ENCODE measurements around the gene SLC25A13. TPM values are rescaled to one million over a fixed set of nuclear protein-coding genes. Genes with fewer than 3 reads are reported as not detected.

The SLC25A13 gene
- total and polyA plus RNA-seq, 9 of the 15 experiments (the other 6 are each of a cell fraction or from before 2014, with no cell fraction given), result 21.4 to 80.2 (median 58.7) TPM

GRCh38 chr7:96342049-96342448 lies 20.2 kb upstream of the SLC25A13 start:
- DNase-seq (ENCODE audit: extremely low read depth in 1 of 4, low spot score in 3 of 4), result no peak
- FAIRE-seq, result no peak
- WGBS (ENCODE audit: insufficient coverage, low coverage, missing lambda C conversion rate), result 0% methylated on average over 1 of the region's 1 CpG
- intact Hi-C loops (cut with micrococcal nuclease), result no loop called here
- H3K36me3 ChIP-seq (ENCODE audit: control insufficient read depth, insufficient read depth, low read length), result no peaks in the 10 kb centered on the region
- H3K27me3 ChIP-seq (ENCODE audit: control insufficient read depth in 2 of 2, insufficient read depth in 2 of 2, low read length in 2 of 2), result peaks cover 7 to 17% of the 10 kb centered on the region in 2 experiments; a peak in 4 of 5 replicates
- no peaks in the 10 kb centered on the region for H3K9me3 ChIP-seq (replicated peaks; ENCODE audit: control insufficient read depth, insufficient read depth, low read depth, low read length)
- H4K20me1 ChIP-seq (replicated peaks; ENCODE audit: control insufficient read depth, insufficient read depth, low read length), result no peaks in the 10 kb centered on the region
- no peak for ATAC-seq
- no peak overlapping the region for H3K4me3 ChIP-seq
- BruUV-seq (replicated peaks), result no TSS peak
- H3K27ac ChIP-seq (ENCODE audit: extremely low read depth, low read depth, low read length), result no peak overlapping the region
- ChIA-PET CTCF (ENCODE audit: low intra/inter-chr PET ratio) (no interaction called here), POLR2A (interaction anchor here (0.6 kb wide), 1 partner anchor 1974 kb away, joined by 3 read pairs; no protein-coding TSS in a partner anchor)
- H3K4me1 ChIP-seq (replicated peaks in 1 of 2; ENCODE audit: control insufficient read depth in 2 of 2, insufficient read depth in 2 of 2, low read length in 2 of 2), result no peaks in the 10 kb centered on the region
- in situ Hi-C loops (cut with MboI), result no loop called here
- H3K9ac ChIP-seq (ENCODE audit: insufficient read depth in 1 of 2, low read depth in 2 of 2, low read length in 2 of 2), result no peak overlapping the region
- no peak overlapping the region for H2AFZ ChIP-seq (ENCODE audit: low read depth, low read length)
- no peaks in the 10 kb centered on the region for H3K79me2 ChIP-seq (ENCODE audit: control insufficient read depth, insufficient read depth, low read length)
- H3K9me1 ChIP-seq (ENCODE audit: control insufficient read depth, insufficient read depth, low read length), result no peaks in the 10 kb centered on the region
- no peak overlapping the region for H3K4me2 ChIP-seq (ENCODE audit: insufficient read depth, low read length)
- TF ChIP-seq PBX2 (CRISPR knock-in tag; IDR thresholded peaks at IDR 0.05; ENCODE audit: low read depth) (no peak), PBX2 (tag; conservative IDR thresholded peaks at IDR 0.05; ENCODE audit: low read depth) (peak; percentile 61), RERE (CRISPR knock-in tag; IDR thresholded peaks at IDR 0.05; ENCODE audit: borderline replicate concordance) (no peak), JUN (IDR thresholded peaks at IDR 0.05; ENCODE audit: borderline replicate concordance, low read depth, low read length) (no peak), JUN (CRISPR knock-in tag; IDR thresholded peaks at IDR 0.05; ENCODE audit: borderline replicate concordance) (no peak), SIN3B (IDR thresholded peaks at IDR 0.05; ENCODE audit: low read depth) (no peak), ZNF121 (CRISPR knock-in tag; conservative IDR thresholded peaks at IDR 0.05) (no peak), YBX1 (IDR thresholded peaks at IDR 0.05) (no peak), MEIS2 (IDR thresholded peaks at IDR 0.05; ENCODE audit: partially characterized antibody) (peak; percentile 38)

All from K562 (cell line).